HEK293 (cell line): ENCODE data around the gene TMED3.

ENCODE experiments used
- CTCF ChIP-seq: fragments of 450-650 bp; formaldehyde crosslinking; IDR thresholded peaks from 2 replicates; pipeline ENCODE4 v1.5.1; 2016; ENCODE audit warnings: missing biosample characterization, missing genetic modification characterization
- YY1 ChIP-seq: fragments of 450-650 bp; formaldehyde crosslinking; IDR thresholded peaks from 2 replicates; pipeline ENCODE4 v1.5.1; 2018; ENCODE audit warnings: missing biosample characterization, missing genetic modification characterization
- ZNF214 ChIP-seq: fragments of 450-650 bp; formaldehyde crosslinking; IDR thresholded peaks from 2 replicates; pipeline ENCODE4 v1.5.1; 2017; ENCODE audit warnings: missing biosample characterization, mild to moderate bottlenecking, missing genetic modification characterization, borderline replicate concordance
- ZNF449 ChIP-seq: fragments of 450-650 bp; formaldehyde crosslinking; IDR thresholded peaks from 2 replicates; pipeline ENCODE4 v1.5.1; 2017; ENCODE audit warnings: missing biosample characterization, mild to moderate bottlenecking, missing genetic modification characterization, moderate library complexity

- TF ChIP-seq CTCF (tag by site-specific recombination) = no peak
- no peak for TF ChIP-seq YY1 (tag by site-specific recombination)
- no peak for TF ChIP-seq ZNF214 (tag by site-specific recombination)
- no peak for TF ChIP-seq ZNF449
Observed at GRCh38 chr15:79366691-79367090, 55.8 kb downstream of the TMED3 start.
